ENCODE measurements around the gene ZNF185. TPM values are rescaled to one million over a fixed set of nuclear protein-coding genes. Genes with fewer than 3 reads are reported as not detected.

The ZNF185 gene
- polyA plus RNA-seq, 3 donors = 39.1 to 82.9 (median 40.5) TPM

- peaks cover 0 to 10% of the 10 kb centered on the region in 2 donors for H3K36me3 Mint-ChIP-seq
Measured at GRCh38 chrX:152918707-152919106, 20.8 kb downstream of the ZNF185 start.

GRCh38 chrX:152923599-152923998 lies 25.7 kb downstream of the ZNF185 start:
- no peak overlapping the region for H3K4me3 Mint-ChIP-seq

More at GRCh38 chrX:152918707-152919106, 20.8 kb downstream of the ZNF185 start:
- peaks cover 44 to 52% of the 10 kb centered on the region in 2 donors for H3K4me1 ChIP-seq (ENCODE audit: control insufficient read depth in 1 of 2, insufficient read depth in 2 of 2, low read length in 2 of 2)
- no peaks in the 10 kb centered on the region for H3K9me3 ChIP-seq (replicated peaks in 1 of 2; ENCODE audit: control insufficient read depth in 1 of 2, insufficient read depth in 1 of 2, low read length in 2 of 2)
- H3K27me3 ChIP-seq (ENCODE audit: control insufficient read depth in 2 of 2, insufficient read depth in 2 of 2, low read length in 2 of 2) = no peaks in the 10 kb centered on the region
- Mint-ChIP-seq H3K27me3 (ENCODE audit: low read depth in 3 of 3) (peaks cover 0 to 16% (median 0%) of the 10 kb centered on the region in 3 donors), H3K4me1 (peaks cover 46% of the 10 kb centered on the region), H3K4me3 (peak overlapping the region; percentile 52 to 85), H3K9me3 (peaks cover 0 to 2% (median 0%) of the 10 kb centered on the region in 7 donors), H3K27ac (peak overlapping the region; percentile 80 to 93 (median 89))
- DNase-seq = peak; percentile 18 to 35 (median 22)
- H3K27ac ChIP-seq (ENCODE audit: low read depth in 1 of 2, low read length in 2 of 2) = peak overlapping the region; percentile 79 to 87
- H3K79me2 ChIP-seq (ENCODE audit: insufficient read depth, low read length) = no peaks in the 10 kb centered on the region
- peak overlapping the region; percentile 75 for H2AFZ ChIP-seq (ENCODE audit: insufficient read depth, low read depth, low read length, poor library complexity, severe bottlenecking)
- H3K4me3 ChIP-seq (replicated peaks in 1 of 3; ENCODE audit: low read depth in 2 of 3, low read length in 3 of 3) = peak overlapping the region; percentile 27 to 75 (median 40)
- 0% methylated on average over 1 of the region's 7 CpGs for WGBS (ENCODE audit: insufficient coverage)
- intact Hi-C loops (cut with micrococcal nuclease) = no loop called here
- H3K36me3 ChIP-seq (replicated peaks in 1 of 2; ENCODE audit: control insufficient read depth in 1 of 2, insufficient read depth in 2 of 2, low read length in 2 of 2) = peaks cover 0 to 23% of the 10 kb centered on the region in 2 donors
- peak overlapping the region; percentile 79 for H3K4me2 ChIP-seq (replicated peaks; ENCODE audit: extremely low read depth, low read length, poor library complexity, severe bottlenecking)
- no peaks in the 10 kb centered on the region for H4K20me1 ChIP-seq (ENCODE audit: insufficient read depth, low read length)
- peak overlapping the region; percentile 65 for H3K9ac ChIP-seq (ENCODE audit: insufficient read depth, low read length, poor library complexity, severe bottlenecking)
- TF ChIP-seq CTCF (IDR thresholded peaks at IDR 0.05) = no peak

More at GRCh38 chrX:152923599-152923998, 25.7 kb downstream of the ZNF185 start:
- Histone ChIP-seq H3K9me3 (replicated peaks in 1 of 2; ENCODE audit: control insufficient read depth in 1 of 2, insufficient read depth in 1 of 2, low read length in 2 of 2) (no peaks in the 10 kb centered on the region), H3K4me3 (replicated peaks in 1 of 3; ENCODE audit: low read depth in 2 of 3, low read length in 3 of 3) (no peak overlapping the region), H3K4me2 (replicated peaks; ENCODE audit: extremely low read depth, low read length, poor library complexity, severe bottlenecking) (no peak overlapping the region), H3K9ac (ENCODE audit: insufficient read depth, low read length, poor library complexity, severe bottlenecking) (no peak overlapping the region), H2AFZ (ENCODE audit: insufficient read depth, low read depth, low read length, poor library complexity, severe bottlenecking) (no peak overlapping the region), H3K79me2 (ENCODE audit: insufficient read depth, low read length) (no peaks in the 10 kb centered on the region), H3K4me1 (ENCODE audit: control insufficient read depth in 1 of 2, insufficient read depth in 2 of 2, low read length in 2 of 2) (peaks cover 10 to 16% of the 10 kb centered on the region in 2 donors), H3K27ac (ENCODE audit: low read depth in 1 of 2, low read length in 2 of 2) (no peak overlapping the region), H4K20me1 (ENCODE audit: insufficient read depth, low read length) (no peaks in the 10 kb centered on the region), H3K36me3 (replicated peaks in 1 of 2; ENCODE audit: control insufficient read depth in 1 of 2, insufficient read depth in 2 of 2, low read length in 2 of 2) (peaks cover 0 to 28% of the 10 kb centered on the region in 2 donors), H3K27me3 (ENCODE audit: control insufficient read depth in 2 of 2, insufficient read depth in 2 of 2, low read length in 2 of 2) (no peaks in the 10 kb centered on the region)
- Mint-ChIP-seq H3K27me3 (ENCODE audit: low read depth in 3 of 3) (peaks cover 0 to 13% (median 3%) of the 10 kb centered on the region in 3 donors), H3K27ac (peak overlapping the region in 1 of 7 donors; percentile 40), H3K4me1 (peaks cover 24% of the 10 kb centered on the region), H3K9me3 (peaks cover 0 to 1% (median 0%) of the 10 kb centered on the region in 7 donors), H3K36me3 (peaks cover 0 to 22% of the 10 kb centered on the region in 2 donors)
- TF ChIP-seq CTCF (IDR thresholded peaks at IDR 0.05) = no peak
- intact Hi-C loops (cut with micrococcal nuclease) = no loop called here
- 100% methylated on average over 2 of the region's 10 CpGs for WGBS (ENCODE audit: insufficient coverage)
- no peak for DNase-seq

Measured in CD14-positive monocyte (primary cell).